HL-60/S4 (cell line): Measurements from ENCODE around the gene KPNB1.

ENCODE experiments used
- in situ Hi-C: fragments of 300-500 bp; cut with MboI; formaldehyde crosslinking; loops from 2 replicates; pipeline ENCODE4 v1.14.3; 2022; ENCODE audit warnings: low sequenced_read_pairs

Gene KPNB1

GRCh38 chr17:47694581-47695428, 45.1 kb downstream of the KPNB1 start:
- in situ Hi-C loops: no loop called here

- in situ Hi-C loops: no loop called here
Observed at GRCh38 chr17:47695429-47696376, 46.0 kb downstream of the KPNB1 start.

DNA sequence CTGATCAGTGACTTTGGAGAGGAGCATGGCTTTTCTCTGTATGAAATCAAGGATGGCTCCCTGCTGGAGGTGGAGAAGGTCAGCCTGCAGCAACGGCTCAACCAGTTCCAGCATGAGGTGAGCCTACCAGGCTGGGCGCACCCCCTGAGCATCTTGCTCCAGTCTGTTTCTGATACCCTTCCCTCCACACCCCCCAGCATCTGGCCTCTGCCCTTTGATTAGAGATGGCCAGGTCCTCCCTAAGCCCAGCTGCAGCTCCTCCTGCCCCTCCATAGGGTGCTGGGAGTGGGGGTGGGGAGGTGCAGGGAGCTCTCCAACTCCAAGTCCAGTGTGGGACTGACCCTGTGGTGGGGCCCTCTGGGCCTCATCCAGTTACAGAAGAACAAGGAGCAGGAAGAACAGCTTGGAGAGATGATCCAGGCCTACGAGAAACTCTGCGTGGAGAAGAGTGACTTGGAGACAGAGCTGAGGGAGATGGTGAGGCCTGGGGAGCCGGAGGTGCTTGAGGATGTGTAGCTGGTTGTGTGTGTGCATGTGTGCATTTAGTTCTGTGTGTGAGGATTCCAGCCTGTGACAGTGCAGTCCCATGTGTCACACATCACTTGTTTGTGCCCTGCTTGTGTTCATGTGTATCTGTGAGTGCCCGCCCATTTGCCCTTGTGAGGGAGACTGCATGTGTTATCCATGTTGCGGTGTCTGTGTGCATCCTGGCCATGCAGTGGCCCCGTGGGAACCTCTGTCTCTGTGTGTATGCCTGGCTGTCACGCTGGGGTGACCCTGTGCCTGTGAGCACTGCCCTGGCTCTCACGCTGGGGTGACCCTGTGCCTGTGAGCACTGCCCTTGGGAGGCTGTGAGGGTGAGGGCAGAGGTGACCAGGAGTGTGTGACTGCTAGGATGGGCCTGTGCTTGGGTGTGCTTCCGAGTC, 47.3 kb downstream of the KPNB1 start:
- in situ Hi-C loops: no loop called here

- in situ Hi-C loops: no loop called here
Observed at GRCh38 chr17:47697906-47698711, 48.4 kb downstream of the KPNB1 start.

DNA sequence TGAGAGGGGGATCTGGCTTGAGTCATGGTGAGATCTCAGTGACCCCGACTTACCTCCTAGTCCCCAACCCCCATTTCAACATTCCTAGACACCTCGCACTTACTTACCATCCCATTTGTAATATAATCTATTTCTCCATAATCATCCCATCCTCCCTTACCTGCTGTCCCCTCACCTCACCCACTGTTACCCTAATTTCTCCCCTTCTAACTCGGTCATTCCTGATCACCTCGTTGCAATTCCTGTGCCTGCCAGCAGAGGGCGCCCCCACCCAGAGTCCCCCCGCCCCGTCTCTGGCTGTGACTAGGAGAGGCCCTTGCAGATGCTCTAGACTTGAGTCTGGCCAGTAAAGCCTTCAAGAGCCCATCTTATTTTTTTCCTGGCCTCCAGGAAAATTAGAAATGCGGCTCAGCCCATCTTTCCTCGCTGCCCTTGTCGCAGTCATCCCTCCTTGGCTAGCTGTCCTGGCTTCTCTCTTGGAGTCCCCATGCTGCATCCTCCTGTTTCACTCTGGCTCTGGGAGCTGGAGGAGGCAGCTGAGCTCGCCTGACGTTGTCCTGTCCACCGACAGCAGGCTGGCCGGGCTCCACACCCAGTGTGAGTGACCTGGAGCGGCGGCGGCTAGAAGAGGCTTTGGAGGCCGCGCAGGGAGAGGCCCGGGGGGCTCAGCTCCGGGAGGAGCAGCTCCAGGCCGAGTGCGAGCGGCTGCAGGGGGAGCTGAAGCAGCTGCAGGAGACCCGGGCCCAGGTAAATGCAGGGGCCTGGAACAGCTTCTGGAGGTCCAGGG, 49.2 kb downstream of the KPNB1 start:
- in situ Hi-C loops: no loop called here

GRCh38 chr17:47699536-47699840, 49.8 kb downstream of the KPNB1 start:
- in situ Hi-C loops: no loop called here

GRCh38 chr17:47700471-47701449, 51.0 kb downstream of the KPNB1 start:
- in situ Hi-C loops: no loop called here

DNA sequence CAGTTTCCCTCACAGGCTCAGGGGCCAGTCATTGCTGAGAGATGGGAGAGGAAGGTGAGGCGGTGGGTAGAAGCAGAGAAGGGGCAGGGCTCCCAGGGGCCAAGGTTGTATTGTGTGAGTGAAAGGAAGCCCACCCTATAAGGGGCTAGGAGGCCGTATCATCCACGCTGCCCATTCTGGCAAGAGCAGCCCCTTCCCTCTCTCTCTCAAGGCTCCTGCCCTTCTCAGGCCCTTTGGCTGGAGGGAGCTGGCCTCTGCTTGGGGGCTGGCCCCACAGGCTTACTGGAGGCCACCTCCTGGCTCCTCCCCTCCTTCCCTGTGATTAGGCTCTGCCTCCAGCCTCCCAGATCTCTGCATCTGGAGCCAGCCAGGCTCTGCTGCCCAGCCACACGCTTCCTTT, 51.9 kb downstream of the KPNB1 start:
- in situ Hi-C loops: no loop called here

GRCh38 chr17:47702391-47702995, 52.8 kb downstream of the KPNB1 start:
- in situ Hi-C loops: no loop called here

GRCh38 chr17:47703191-47703591, 53.5 kb downstream of the KPNB1 start:
- in situ Hi-C loops: no loop called here

DNA sequence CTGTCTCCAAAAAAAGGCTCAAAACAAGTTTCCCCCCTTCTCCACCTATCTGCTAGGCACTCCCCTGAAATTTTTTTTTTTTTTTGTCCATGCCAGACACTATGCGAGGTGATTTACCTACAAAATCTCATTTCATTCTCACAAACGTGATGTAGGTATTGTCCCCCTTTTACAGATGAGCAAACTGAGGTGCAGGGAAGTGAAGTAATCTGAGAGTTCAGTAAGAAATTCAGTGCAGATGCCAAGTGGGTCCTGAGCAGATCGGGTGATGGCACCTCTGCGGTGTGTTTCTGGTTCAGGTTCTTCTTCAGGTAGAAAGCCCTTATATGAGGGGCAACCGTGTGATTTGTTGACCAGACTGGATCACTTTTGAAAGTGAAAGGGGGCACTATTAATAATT, 54.0 kb downstream of the KPNB1 start:
- in situ Hi-C loops: no loop called here

DNA sequence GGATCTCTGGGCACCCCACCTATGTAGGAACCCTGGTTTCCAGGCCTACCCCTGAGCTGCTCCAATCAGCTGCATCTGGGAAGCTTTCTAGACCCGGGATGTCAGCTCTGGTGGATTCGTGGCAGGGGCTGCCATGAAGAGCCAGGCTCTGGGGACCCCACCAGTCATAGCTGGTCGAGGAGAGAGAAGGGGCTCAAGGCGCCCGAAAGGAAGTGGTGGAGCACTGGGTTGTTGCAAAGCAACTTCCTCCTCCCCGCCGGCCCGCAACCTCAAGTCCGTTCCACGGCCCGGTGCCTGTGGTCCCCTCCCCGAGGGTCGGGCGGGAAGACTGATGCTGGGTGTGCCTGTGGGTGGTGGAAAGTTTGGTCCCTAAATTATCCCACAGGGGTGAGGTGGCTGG, 54.4 kb downstream of the KPNB1 start:
- in situ Hi-C loops: no loop called here

GRCh38 chr17:47704736-47705135, 55.0 kb downstream of the KPNB1 start:
- in situ Hi-C loops: no loop called here

DNA sequence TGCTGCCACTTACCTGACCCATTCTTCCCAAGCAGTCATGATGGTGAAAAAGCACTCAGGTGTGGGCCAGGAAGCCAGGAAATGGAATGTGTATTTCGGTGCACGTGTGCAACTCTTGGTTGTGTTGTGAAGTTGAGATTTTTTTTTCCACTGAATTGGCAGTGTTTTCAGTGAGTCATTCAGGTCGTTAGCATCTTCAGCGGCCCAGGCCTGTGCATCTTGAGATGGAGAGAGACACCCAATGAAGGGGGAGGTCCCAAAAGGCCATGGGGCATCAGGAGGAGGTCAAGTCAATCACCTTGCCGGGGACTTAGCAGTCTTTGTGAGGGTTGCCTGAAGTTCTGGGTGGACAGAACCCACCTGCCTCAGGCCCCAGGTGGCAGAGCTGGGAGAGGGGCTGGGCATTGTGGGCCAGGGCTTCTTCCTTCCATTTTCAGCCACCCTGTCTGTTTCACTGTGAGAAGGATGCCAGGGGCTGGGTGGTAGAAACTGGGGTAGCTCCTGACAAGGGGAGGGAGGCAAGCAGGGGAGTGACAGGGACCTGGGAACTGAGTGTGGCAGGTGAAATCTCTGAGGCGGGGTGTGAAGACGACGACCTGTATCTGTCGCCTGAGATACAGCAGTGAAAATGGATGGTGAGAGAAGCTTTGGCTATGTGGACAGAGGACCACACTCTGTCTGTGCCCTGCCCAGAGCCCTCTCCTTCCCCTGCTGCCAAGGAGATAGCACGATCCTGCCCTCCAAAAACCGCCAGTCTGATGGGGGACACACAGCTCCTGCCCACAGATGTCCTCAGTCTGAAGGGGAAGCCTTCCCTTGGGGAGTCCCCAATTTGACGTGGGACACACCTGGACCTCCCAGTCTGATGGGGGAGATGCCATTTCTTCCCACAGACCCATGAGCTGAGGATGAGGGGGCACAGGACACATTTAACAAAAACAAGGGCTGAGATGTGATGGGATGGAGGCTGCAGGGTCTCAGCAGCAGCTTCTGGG, 56.1 kb downstream of the KPNB1 start:
- in situ Hi-C loops: no loop called here

DNA sequence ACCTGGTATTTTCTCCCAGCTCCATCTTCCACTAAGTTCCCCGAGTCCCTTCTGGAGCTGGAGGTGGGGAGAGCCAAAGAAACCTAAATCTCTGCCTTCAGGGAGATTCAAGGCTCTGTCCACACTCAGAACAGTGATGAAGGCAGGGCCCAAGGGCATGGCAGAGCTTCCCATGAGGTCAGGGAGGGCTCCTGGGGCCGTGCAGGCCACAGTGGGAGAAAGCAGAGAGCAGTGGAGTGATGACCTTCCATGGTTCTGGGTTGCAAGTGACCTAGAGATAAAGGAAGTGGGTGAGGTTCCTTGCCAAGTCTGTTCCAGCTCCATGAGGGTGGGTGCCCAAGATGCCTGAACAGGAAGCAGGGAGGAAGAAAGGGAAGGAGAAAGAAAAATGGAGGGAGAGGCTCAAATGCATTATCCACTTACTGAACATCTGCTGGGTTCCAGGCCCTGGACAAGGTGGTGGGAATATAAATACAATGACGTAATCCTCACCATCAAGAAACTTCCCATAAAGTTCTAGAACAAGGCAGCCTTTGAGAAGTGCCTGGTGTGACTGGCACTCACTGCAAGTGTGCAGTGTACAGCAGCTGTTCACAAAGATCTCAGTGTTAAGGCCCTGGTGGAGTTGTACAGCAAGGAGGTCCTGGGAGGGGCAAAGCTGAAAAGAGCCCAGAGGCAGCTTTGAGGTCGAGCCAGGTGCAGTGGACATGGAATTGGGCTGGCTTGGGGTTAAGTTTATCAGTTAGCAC, 57.5 kb downstream of the KPNB1 start:
- in situ Hi-C loops: no loop called here

DNA sequence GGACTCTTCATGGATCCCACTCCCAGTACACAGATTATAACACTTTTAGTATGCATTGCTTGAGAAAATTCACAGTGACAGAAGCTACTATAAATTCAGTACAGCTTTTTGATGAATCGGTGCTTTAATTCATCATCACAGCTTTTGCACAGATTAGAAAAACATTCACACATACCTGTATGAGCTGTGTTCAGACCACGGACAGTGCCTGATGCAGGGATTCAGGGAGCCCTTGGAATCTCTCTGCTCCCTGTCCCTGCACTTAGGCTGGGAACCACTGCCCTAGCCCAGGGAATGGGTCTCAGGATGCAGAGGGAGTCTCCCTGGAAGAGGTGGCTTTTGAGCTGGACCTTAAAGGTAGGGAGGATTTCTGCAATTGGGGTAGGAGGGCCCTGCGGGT, 58.2 kb downstream of the KPNB1 start:
- in situ Hi-C loops: no loop called here
